ENCODE measurements around the gene KCNMA1.

DNA sequence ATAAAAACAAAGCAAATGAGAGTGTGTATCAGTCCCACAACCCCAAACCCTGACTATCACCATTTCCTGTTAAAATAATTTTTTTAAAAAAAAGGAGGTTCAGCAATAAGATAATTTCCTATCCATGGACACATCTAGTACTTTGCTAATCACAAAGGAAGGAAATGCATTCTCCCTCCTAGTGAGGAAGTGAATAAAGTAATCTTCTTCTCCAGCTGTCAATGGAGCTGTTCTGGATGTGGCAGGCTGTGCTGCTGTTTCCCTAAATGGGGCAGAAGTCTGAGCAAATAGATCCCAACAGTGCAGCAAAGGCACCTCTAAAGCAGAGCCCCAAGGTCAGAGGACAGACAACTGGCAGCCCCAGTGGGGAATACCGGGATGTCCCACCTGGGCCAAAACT lies 540.0 kb downstream of the KCNMA1 start:
- TF ChIP-seq CTCF (IDR thresholded peaks at IDR 0.05) (no peak), EZH2 (IDR thresholded peaks at IDR 0.05; ENCODE audit: borderline replicate concordance, insufficient read depth, low read depth, low read length, poor library complexity, severe bottlenecking) (no peak)

All from B cell (primary cell).